ENCODE measurements around the gene ACVRL1.
A peak's percentile ranks its signal among the peaks of the same experiment; 100 is the strongest.

The ACVRL1 gene

DNA sequence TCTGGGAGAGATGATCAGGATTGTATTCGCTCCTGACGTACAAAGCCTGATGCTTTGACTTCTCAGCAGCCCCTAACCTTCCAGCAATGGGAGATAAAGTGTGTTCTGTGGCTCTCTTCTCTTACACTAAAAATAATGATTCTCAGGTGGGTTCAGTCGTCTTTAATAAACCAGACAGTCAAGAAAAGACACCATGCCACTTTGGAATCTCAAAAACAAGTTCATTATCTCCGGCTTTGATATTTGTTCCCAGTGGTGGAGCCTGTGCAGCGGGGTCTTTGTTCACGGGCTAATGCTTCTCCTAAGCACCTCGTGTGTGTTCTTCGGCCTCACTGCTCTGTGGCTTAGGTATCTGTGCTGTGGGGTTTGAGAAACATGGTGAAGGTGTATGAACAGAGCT is 45.8 kb downstream of the ACVRL1 start:
- Histone ChIP-seq H3K27ac (peak overlapping the region in 17 of 21 experiments; percentile 82 to 100 (median 98)), H3K4me3 (peak overlapping the region; percentile 74 to 98 (median 82))

DNA sequence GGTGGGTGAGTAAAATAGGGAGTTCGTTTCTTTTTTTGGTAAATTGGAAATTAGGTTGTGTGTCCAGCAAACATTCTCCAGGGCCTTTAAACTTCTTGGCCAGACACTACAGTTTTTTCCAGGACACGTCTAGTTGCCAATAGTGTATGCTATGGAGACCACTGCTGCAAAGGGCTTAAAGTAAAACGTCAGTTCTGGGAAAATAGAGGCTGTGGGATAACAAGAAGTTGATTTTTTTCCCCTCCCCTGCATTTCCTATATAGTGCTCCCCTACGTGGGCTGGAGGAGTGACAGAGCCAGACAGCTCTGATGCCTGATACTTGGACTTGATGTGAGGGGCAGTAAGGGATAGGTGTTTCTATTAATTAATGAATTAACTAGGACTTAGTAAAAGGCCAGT is 46.6 kb downstream of the ACVRL1 start:
- peak overlapping the region in 14 of 21 experiments; percentile 48 to 100 (median 96) for H3K27ac ChIP-seq
- H3K4me3 ChIP-seq: peak overlapping the region in 1 of 7 experiments; percentile 78

DNA sequence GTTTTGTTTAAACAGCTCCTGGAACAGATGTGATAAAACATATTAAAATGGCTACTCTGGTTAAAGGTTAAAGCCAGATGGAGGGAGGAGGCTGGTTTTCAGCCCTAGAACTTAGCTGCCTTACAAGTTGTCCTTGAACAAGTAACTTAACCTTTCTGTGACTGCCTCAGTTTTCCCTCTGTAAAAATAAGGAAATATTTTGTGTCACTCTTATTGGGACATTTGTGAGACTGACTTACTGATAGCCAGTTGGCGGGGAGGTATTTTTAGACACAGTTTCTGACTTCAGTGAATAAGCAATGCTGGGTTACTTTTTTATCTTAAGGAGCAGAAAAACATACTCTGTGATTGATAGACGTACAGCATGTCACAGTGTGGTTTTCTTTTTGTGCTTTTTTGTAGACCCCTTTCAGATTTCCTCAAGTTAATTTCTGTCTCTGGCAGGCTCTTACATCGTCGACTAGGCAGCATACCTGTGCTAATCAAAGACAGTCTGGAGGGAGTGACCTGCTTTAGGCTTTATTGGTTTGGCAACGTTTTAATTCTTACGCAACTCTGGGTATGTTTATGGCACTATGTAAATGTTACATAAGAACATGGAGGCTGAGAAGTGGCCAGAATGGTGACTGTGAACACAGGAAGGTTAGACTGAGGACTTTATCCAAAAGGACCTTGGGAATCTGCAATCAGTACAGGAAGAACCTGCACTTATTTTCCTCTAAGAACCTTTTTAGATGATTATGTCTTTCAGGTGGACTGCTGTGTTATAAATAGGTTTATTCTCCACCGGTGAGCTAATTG is 47.5 kb downstream of the ACVRL1 start:
- peak overlapping the region in 15 of 21 experiments; percentile 13 to 100 (median 73) for H3K27ac ChIP-seq
- H3K4me3 ChIP-seq: peak overlapping the region in 2 of 7 experiments; percentile 0 to 4

DNA sequence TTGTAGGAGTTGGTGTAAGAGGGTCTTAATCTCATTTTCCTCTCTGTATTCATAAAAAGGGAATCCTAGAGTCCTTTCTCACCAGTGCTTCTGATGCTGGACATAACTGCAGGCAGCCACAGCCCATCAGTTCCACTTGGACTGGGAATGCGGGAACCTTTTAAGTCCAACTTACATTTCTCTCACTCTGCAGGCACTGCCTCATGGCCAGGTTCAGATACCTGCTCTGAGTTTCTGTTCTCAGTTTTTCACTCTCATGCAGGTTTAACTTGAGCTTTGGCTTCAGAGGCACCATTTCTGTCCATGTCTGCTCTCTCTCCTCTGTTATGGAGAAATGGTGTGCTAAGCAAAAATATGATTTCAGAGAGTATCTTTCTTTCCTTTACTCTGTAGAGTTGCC is 48.4 kb downstream of the ACVRL1 start:
- Histone ChIP-seq H3K4me3 (no peak overlapping the region), H3K27ac (peak overlapping the region in 11 of 21 experiments; percentile 12 to 100 (median 53))

DNA sequence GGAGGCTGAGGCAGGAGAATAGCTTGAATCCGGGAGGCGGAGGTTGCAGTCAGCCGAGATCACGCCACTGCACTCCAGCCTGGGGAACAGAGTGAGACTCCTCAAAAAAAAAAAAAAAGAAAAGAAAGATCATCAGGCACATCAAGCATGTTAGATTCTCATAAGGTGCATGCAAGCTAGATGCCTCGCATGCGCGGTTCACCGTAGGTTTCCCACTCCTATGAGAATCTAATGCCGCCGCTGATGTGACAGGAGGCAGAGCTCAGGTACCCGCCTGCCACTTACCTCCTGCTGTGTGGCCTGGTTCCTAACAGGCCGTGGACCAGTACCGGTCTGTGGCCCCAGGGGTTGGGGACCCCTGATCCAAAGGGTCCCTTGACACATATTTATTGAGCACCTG is 51.2 kb downstream of the ACVRL1 start:
- no peak overlapping the region for H3K4me3 ChIP-seq
- H3K27ac ChIP-seq: peak overlapping the region in 5 of 21 experiments; percentile 17 to 64 (median 39)

DNA sequence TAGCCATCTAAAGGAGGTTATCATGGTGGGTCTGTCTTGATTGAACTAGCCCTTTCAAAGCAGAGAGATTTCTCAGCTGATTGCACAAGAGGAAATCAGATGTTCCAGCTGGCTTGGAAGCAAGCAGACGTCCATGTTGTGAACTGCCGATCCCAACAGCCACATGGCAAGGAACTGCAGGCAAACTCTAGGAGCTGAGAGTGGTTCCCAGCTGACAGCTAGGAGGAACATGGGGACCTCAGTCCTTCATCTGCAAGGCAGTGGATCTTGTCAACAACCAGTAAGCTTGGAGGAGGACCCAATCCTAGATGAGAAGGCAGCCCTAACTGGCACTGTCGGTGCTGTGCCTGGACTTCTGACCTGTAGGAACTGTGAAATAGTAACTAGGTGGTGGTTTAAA is 51.9 kb downstream of the ACVRL1 start:
- H3K27ac ChIP-seq: peak overlapping the region in 7 of 21 experiments; percentile 6 to 64 (median 28)
- no peak overlapping the region for H3K4me3 ChIP-seq

DNA sequence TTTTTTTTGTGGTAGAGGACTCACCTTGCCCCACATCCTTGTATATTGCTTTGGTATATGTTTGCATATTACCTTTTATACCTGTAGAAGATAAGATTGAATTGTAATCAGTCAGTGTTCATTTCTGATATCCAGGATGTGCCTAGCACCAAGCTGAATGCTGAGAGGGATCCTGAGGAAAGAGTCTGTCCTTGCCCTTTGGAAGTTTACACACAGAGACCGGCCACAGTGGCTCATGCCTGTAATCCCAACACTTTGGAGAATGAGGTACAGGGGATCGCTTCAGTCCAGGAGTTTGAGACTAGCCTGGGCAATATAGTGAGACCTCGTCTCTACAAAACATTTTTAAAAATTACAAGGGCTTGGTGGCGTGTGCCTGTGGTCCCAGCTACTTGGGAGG is 52.6 kb downstream of the ACVRL1 start:
- Histone ChIP-seq H3K4me3 (no peak overlapping the region), H3K27ac (peak overlapping the region in 2 of 21 experiments; percentile 6 to 10)

DNA sequence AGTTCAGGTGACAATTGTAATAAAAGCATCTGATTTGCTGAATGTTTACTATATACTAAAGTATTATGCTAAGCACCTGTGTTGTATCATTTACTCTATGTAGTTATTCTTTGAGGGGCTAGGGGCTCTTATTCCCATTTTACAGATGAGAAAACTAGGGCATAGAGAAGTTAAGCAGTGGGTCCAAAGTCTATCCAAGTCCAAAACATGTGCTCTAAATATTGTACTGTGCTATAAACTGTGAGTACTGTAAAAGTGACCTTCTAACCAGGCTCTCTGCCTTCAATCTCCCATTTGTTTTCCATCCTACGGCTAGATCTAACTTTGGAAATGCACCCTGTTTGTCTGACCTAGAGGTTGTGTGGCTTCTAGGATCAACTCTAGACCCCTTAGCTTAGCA is 53.2 kb downstream of the ACVRL1 start:
- peak overlapping the region in 4 of 21 experiments; percentile 10 to 47 (median 16) for H3K27ac ChIP-seq
- no peak overlapping the region for H3K4me3 ChIP-seq

DNA sequence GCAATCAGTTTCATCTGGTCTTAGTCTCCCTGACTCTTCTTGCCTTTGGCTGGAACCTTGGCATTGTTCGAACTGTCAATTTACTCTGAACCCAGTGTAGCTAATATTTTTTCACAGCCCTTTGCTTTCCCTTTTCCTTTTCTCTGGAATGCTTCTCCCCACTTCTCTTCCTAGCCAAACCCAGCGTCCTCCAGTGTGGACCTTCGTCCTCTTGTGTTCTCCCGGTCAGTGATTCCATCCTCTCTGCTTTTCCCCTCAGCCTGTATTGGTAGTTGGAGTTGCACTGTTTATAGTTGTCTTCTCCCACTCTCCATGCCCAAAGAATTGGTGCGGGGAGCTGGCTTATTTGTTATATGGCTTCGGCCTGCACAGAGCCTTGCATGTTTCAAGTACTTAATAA is 53.6 kb downstream of the ACVRL1 start:
- H3K4me3 ChIP-seq: no peak overlapping the region
- H3K27ac ChIP-seq: peak overlapping the region in 6 of 21 experiments; percentile 10 to 47 (median 21)

DNA sequence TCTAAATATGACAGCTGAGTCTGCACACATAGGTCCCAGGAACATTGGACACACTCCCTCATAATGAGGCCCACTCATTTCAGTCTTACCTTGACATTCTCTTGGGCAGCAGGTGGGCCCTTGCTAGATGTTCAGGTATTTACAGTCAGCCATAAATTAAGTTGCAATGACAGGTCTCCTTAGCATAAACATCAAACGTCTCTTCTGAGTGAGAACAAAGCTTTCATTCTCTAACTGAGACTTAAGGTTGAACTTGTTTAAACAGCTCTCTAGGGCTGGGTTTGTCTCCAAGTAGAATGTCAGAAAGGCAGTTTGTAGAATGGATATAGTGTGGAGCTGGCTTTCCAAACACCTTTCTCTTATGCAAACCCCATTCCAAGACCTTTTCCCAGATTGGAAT is 54.5 kb downstream of the ACVRL1 start:
- Histone ChIP-seq H3K27ac (peak overlapping the region in 9 of 21 experiments; percentile 10 to 73 (median 48)), H3K4me3 (no peak overlapping the region)

DNA sequence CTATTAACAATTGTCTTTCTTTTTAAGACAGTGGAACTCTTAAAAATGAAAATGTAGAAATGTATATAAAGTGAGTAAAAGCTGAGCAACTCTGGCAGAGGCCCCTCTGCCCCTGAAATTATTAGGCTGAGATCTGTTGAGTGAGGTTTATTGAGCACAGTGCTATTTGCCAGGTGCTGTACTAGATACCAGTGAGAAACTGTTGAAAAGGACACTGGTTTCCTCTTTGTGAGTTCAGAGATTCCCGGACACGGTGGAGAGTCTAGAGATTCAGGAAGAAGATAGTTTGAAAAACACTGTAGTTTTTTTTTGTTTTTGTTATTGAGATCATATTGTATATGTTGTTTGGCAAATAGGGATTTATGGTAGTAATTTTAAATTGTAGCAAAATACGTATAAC is 55.4 kb downstream of the ACVRL1 start:
- no peak overlapping the region for H3K4me3 ChIP-seq
- H3K27ac ChIP-seq: peak overlapping the region in 10 of 21 experiments; percentile 10 to 73 (median 42)

DNA sequence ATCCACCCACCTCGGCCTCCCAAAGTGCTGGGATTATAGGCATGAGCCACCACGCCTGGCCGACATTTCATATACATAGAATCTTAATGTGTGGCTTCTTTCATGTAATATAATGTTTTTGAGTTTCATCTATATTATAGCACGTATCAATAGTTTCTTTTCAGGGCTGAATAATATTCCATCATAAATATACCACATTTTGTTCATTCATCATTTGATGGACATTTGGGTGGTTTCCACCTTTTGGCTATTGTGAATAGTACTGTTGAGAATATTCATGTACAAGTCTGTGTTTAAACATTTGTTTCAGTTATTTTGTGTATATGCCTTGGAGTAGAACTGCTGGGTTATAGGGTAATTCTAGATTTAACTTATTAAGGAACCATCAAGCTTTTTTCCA is 56.2 kb downstream of the ACVRL1 start:
- H3K27ac ChIP-seq: no peak overlapping the region

DNA sequence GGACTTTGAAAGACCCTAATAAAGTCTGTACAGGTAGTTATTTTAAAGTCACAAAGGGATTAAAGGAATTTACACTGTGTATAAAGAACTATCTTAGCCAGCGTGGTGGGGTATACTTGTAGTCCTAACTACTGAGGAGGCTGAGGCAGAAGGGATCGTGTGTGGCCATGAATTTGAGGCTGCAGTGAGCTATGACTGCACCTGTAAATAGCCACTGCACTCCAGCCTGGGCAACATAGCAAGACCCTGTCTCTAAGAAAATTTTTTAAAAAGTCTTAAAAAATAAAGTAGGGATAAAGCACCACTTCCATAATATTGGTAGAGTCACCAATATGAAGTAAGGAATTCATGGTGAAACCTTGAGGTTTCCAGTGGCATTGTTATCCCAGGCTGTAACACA is 62.3 kb downstream of the ACVRL1 start:
- no peak overlapping the region for H3K4me3 ChIP-seq
- peak overlapping the region in 1 of 21 experiments; percentile 13 for H3K27ac ChIP-seq

More for the DNA sequence above, 56.2 kb downstream of the ACVRL1 start:
- H3K4me3 ChIP-seq: no peak overlapping the region

DNA sequence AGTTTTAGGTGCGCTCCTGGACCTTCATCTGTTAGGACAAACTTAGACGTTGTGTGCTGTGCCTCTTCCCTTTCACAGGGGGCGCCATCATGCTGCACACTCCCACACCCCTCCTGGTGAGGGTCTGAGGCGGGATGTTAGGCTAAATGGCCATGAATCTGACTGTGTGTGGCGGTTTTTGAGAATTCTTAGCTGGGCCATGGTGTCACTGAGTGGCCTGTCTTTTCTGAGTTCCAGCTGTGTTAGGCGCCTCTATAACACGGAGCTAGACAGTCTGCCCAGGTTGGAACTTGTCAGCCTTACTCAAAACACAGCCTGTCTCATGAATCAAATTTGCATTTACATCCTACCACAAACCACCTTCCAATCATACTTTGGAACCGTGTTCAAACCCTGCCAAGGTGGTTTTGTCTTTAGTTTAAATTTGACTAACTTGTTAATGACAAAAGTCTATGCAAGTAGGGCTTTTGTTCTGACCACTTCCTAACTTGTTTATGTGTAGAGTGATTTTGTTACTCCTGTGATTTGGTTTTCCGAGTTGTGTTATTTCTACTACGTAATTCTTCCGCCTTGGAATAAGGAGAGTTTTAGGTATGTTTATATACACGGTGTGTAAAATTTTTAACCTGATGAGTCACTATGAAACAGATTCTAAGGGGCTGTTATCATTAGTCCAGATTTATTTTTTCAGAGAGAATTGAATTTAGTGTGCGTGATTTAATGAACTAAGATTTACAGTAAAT is 63.8 kb downstream of the ACVRL1 start:
- Histone ChIP-seq H3K4me3 (no peak overlapping the region), H3K27ac (peak overlapping the region in 16 of 21 experiments; percentile 8 to 77 (median 58))

DNA sequence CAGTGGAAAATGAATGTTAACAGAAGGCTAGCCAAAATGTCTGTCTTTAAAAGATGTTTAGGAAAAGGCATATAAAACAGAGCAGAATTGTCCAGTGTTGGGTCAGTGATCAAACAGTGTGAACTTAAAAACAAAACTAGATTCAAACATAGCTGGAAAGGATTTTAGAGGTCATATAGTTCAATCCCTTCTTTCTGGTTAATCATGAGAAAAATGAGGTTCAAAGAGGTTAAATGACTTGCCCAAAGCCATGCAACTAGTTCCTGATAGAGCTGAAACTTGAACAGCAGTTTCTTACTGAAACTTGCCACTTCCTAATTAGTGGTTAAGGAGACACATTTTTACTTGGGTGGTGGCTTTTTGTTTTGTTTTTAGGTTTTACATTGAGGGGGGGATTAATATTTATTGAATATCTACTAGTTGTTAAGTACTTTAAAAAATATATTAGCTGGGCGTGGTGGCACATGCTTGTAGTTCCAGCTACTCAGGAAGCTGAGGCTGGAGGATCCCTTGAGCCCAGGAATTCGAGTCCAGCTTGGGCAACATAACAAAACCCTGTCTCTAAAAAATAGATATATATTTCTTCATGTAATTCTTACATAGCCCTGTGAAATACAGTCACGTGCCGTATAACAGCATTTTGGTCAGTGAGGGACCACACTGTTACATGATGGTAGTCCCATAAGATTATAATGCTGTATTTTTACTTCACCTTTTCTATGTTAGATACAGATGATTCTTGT is 64.5 kb downstream of the ACVRL1 start:
- peak overlapping the region in 16 of 21 experiments; percentile 31 to 77 (median 56) for H3K27ac ChIP-seq
- H3K4me3 ChIP-seq: no peak overlapping the region

DNA sequence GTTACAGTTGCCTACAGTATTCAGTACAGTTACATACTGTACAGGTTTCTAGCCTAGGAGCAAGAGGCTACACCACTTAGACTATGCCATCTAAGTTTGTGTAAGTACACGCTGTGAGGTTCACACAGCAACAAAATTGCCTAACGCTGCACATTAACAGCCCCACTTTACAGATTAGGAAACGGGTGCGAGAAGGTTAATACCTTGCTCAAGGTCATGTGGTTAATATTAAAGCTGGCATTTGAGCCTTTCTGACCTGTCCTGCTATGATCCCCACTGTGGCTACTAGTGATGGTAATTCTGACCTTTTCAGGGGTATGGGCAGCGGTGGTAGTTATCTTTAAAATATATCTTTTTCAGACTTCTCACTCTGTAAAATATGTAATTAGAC is 65.1 kb downstream of the ACVRL1 start:
- H3K27ac ChIP-seq: peak overlapping the region in 16 of 21 experiments; percentile 31 to 77 (median 56)

DNA sequence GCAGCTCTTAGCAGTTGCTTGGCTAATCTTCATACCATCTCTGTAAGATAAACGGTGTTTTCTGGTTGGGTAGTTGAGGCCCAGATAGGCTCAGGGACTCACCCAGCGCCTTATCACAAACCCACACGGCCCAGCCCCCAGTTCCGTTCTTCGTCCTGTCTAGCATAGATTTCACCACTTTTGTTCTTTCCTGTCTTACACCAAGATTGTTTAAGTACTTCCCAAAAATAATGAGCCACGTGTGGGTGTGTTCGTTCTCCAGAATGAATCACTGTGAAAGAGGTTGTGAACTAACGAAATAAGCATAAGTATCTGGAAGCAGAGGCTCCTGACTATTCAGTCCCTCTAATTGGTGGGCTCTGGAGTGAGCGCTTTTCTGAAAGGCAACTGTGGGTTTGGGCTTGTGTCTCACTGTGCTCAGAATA is 65.6 kb downstream of the ACVRL1 start:
- Histone ChIP-seq H3K27ac (peak overlapping the region in 17 of 21 experiments; percentile 2 to 77 (median 54)), H3K4me3 (no peak overlapping the region)

More for the DNA sequence above, 65.1 kb downstream of the ACVRL1 start:
- H3K4me3 ChIP-seq: no peak overlapping the region

Measured in skin epidermis (tissue), 12 donors.